GM12864 (cell line): ENCODE results near the gene NCAM1.

Source experiments
- DNase-seq: peaks from one replicate; pipeline ENCODE4 v3.0.0-alpha.2; 2011; ENCODE audit warnings: low read depth
- H3K4me3 ChIP-seq: 2 replicates; pipeline ENCODE4 v1.5.1; 2011; ENCODE audit warnings: mild to moderate bottlenecking, low read depth, low read length, control low read depth
- CTCF ChIP-seq: IDR thresholded peaks from 2 replicates; pipeline ENCODE4 v1.5.1; 2011; ENCODE audit warnings: low read depth, mild to moderate bottlenecking, moderate library complexity, low read length, control low read depth, inconsistent platforms; ENCODE audit errors: missing control alignments

Gene NCAM1

GRCh38 chr11:113179181-113179704 lies 218.0 kb downstream of the NCAM1 start:
- no peak for TF ChIP-seq CTCF
- DNase-seq = no peak
- H3K4me3 ChIP-seq = no peak overlapping the region

GRCh38 chr11:113181094-113181493 lies 219.9 kb downstream of the NCAM1 start:
- DNase-seq = no peak
- no peak for TF ChIP-seq CTCF
- no peak overlapping the region for H3K4me3 ChIP-seq

- DNase-seq = no peak
Measured at GRCh38 chr11:113182288-113182687, 221.1 kb downstream of the NCAM1 start.

GRCh38 chr11:113184498-113184897 lies 223.3 kb downstream of the NCAM1 start:
- no peak for TF ChIP-seq CTCF
- H3K4me3 ChIP-seq = no peak overlapping the region
- no peak for DNase-seq

More at GRCh38 chr11:113182288-113182687, 221.1 kb downstream of the NCAM1 start:
- H3K4me3 ChIP-seq = no peak overlapping the region
- no peak for TF ChIP-seq CTCF

GRCh38 chr11:113188371-113188834 lies 227.2 kb downstream of the NCAM1 start:
- no peak for TF ChIP-seq CTCF
- H3K4me3 ChIP-seq = no peak overlapping the region
- no peak for DNase-seq

GRCh38 chr11:113189909-113190667 lies 228.9 kb downstream of the NCAM1 start:
- no peak for TF ChIP-seq CTCF
- no peak overlapping the region for H3K4me3 ChIP-seq
- DNase-seq = no peak
